HG02885 (cell line): ENCODE data around the gene TMC7.

ENCODE experiments used
- ATAC-seq: cut with Tn5 transposase; IDR thresholded peaks from one replicate; pipeline ENCODE4 v1.9.1; 2021; ENCODE audit warnings: mild to moderate bottlenecking; ENCODE audit not compliant: unreplicated experiment, poor library complexity

The TMC7 gene

DNA sequence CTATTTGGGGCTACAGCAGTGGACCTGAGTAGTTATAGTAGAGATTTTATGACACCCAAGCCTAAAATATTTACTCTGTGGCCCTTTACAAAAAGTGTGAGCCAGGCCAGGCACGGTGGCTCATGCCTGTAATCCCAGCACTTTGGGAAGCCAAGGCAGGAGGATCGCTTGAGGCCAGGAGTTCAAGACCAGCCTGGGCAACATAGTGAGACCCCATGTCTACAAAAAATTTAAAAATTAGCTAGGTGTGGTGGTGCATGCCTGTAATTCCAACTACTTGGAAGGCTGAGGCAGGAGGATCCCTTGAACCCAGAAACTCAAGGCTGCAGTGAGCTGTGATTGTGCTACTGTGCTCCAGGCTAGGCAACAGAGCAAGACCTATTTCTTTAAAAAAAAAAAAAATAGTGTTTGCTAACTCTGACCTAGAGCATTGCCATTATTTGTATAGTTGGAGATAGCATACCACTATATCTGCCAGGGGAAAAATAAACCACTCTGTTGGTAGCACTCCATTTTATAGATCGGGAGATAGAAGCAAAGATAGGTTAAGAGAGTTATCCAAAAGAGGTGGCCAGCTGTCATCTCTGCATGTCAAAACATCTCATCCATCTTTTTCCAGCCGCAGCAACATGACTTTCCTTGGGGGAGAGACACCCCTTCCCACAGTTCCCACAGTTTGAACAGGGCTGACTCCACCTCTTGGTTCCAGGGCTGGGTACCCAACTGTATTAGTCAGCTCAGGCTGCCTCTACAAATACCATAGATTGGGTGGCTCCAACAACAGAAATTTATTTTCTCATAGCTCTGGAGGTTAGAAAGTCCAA, 127.0 kb downstream of the TMC7 start:
- ATAC-seq, result no peak

DNA sequence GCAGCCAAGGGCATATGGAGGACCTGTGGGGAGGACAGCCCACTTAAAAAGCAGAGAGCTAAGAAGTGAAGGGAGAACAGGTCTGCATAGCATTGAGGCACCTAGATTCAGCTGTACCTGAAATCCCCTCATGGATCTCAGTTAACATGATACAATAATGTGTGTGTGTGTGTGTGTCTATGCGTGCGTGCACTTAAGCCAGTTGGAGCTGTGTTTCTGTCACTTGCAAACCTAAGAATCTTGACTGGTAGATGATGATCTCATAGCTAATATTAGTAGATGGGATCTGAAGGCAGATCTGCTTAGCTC, 128.3 kb downstream of the TMC7 start:
- no peak for ATAC-seq
